Measurements from ENCODE around the gene FLNC.

Gene FLNC

GRCh38 chr7:128871050-128871449, 40.8 kb downstream of the FLNC start:
- no peaks in the 10 kb centered on the region for H3K27me3 ChIP-seq (ENCODE audit: low read length)
- H2AFZ ChIP-seq (ENCODE audit: low read depth, low read length, severe bottlenecking), result no peak overlapping the region
- no peaks in the 10 kb centered on the region for H3K9me3 ChIP-seq (ENCODE audit: insufficient read depth, low read length)
- H3K27ac ChIP-seq (ENCODE audit: low read depth, low read length), result no peak overlapping the region
- no peak overlapping the region for H3K4me3 ChIP-seq (ENCODE audit: insufficient read depth, low read length, poor library complexity, severe bottlenecking)
- TF ChIP-seq EZH2phosphoT487 (conservative IDR thresholded peaks at IDR 0.05; ENCODE audit: low read length), result no peak
- no peak for TF ChIP-seq CTCF (IDR thresholded peaks at IDR 0.05; ENCODE audit: insufficient read depth, low read length, poor library complexity, severe bottlenecking)
- H3K4me2 ChIP-seq (ENCODE audit: low read depth, low read length, poor library complexity, severe bottlenecking), result no peak overlapping the region
- peaks cover 4% of the 10 kb centered on the region; the same call in 1 of the 2 replicates for H3F3A ChIP-seq (ENCODE audit: insufficient read depth)
- H3K79me2 ChIP-seq (ENCODE audit: insufficient read depth, low read length), result no peaks in the 10 kb centered on the region
- no peak overlapping the region for H3K9ac ChIP-seq (ENCODE audit: low read length)
- no peaks in the 10 kb centered on the region for H3K9me2 ChIP-seq (replicated peaks; ENCODE audit: insufficient read depth, low read length)
- no peaks in the 10 kb centered on the region for H4K20me1 ChIP-seq (ENCODE audit: low read depth, low read length)
- no peaks in the 10 kb centered on the region for H3K36me3 ChIP-seq (ENCODE audit: low read length)

GRCh38 chr7:128872394-128872824, 42.2 kb downstream of the FLNC start:
- H3K4me2 ChIP-seq (ENCODE audit: low read depth, low read length, poor library complexity, severe bottlenecking), result no peak overlapping the region
- H3F3A ChIP-seq (ENCODE audit: insufficient read depth), result peaks cover 4% of the 10 kb centered on the region; the same call in 1 of the 2 replicates
- no peak for TF ChIP-seq CTCF (IDR thresholded peaks at IDR 0.05; ENCODE audit: insufficient read depth, low read length, poor library complexity, severe bottlenecking)
- no peak for TF ChIP-seq EZH2phosphoT487 (conservative IDR thresholded peaks at IDR 0.05; ENCODE audit: low read length)
- no peak overlapping the region for H2AFZ ChIP-seq (ENCODE audit: low read depth, low read length, severe bottlenecking)
- no peak overlapping the region for H3K9ac ChIP-seq (ENCODE audit: low read length)
- H3K9me3 ChIP-seq (ENCODE audit: insufficient read depth, low read length), result no peaks in the 10 kb centered on the region
- H3K27ac ChIP-seq (ENCODE audit: low read depth, low read length), result no peak overlapping the region
- no peaks in the 10 kb centered on the region for H3K79me2 ChIP-seq (ENCODE audit: insufficient read depth, low read length)
- no peaks in the 10 kb centered on the region for H3K36me3 ChIP-seq (ENCODE audit: low read length)
- no peaks in the 10 kb centered on the region for H3K27me3 ChIP-seq (ENCODE audit: low read length)
- H3K9me2 ChIP-seq (replicated peaks; ENCODE audit: insufficient read depth, low read length), result no peaks in the 10 kb centered on the region
- no peak overlapping the region for H3K4me3 ChIP-seq (ENCODE audit: insufficient read depth, low read length, poor library complexity, severe bottlenecking)
- H4K20me1 ChIP-seq (ENCODE audit: low read depth, low read length), result no peaks in the 10 kb centered on the region

GRCh38 chr7:128873234-128873633, 43.0 kb downstream of the FLNC start:
- Histone ChIP-seq H3K27me3 (ENCODE audit: low read length) (no peaks in the 10 kb centered on the region), H4K20me1 (ENCODE audit: low read depth, low read length) (no peaks in the 10 kb centered on the region), H3K9me2 (replicated peaks; ENCODE audit: insufficient read depth, low read length) (no peaks in the 10 kb centered on the region), H3K4me3 (ENCODE audit: insufficient read depth, low read length, poor library complexity, severe bottlenecking) (no peak overlapping the region), H3K9me3 (ENCODE audit: insufficient read depth, low read length) (no peaks in the 10 kb centered on the region), H3K9ac (ENCODE audit: low read length) (no peak overlapping the region), H2AFZ (ENCODE audit: low read depth, low read length, severe bottlenecking) (no peak overlapping the region), H3K4me2 (ENCODE audit: low read depth, low read length, poor library complexity, severe bottlenecking) (no peak overlapping the region), H3K27ac (ENCODE audit: low read depth, low read length) (no peak overlapping the region), H3F3A (ENCODE audit: insufficient read depth) (peaks cover 4% of the 10 kb centered on the region; the same call in 1 of the 2 replicates), H3K79me2 (ENCODE audit: insufficient read depth, low read length) (no peaks in the 10 kb centered on the region), H3K36me3 (ENCODE audit: low read length) (no peaks in the 10 kb centered on the region)
- no peak for TF ChIP-seq CTCF (IDR thresholded peaks at IDR 0.05; ENCODE audit: insufficient read depth, low read length, poor library complexity, severe bottlenecking)
- no peak for TF ChIP-seq EZH2phosphoT487 (conservative IDR thresholded peaks at IDR 0.05; ENCODE audit: low read length)

Measured in SU-DHL-6 (cell line).